Activated naive CD4-positive, alpha-beta T cell treated with anti-CD3 and anti-CD28 coated beads for 36 hours (primary cell): Measurements from ENCODE around the gene TIMM29. TPM values are rescaled to one million over a fixed set of nuclear protein-coding genes. Genes with fewer than 3 reads are reported as not detected.
A peak's percentile ranks its signal among the peaks of the same experiment; 100 is the strongest.

Experiments
- CTCF ChIA-PET: fragments of 350-600 bp; sonication (Branson Sonifier 250); formaldehyde crosslinking; loops from one replicate; lab custom pipeline; 2021; ENCODE audit warnings: antibody characterized with exemption; lab: Charles Lee
- DNase-seq: peaks from one replicate; pipeline ENCODE4 v3.0.0-alpha.2; 2020
- H3K27ac Mint-ChIP-seq: one replicate; pipeline ENCODE4 v1.8.0; 2021; ENCODE audit warnings: mild to moderate bottlenecking, mixed read lengths
- H3K27me3 Mint-ChIP-seq: one replicate; pipeline ENCODE4 v1.8.0; 2021; ENCODE audit warnings: low read depth, mixed read lengths
- H3K36me3 Mint-ChIP-seq: one replicate; pipeline ENCODE4 v1.8.0; 2021; ENCODE audit warnings: low read depth, mixed read lengths
- H3K4me1 Mint-ChIP-seq: one replicate; pipeline ENCODE4 v1.8.0; 2021; ENCODE audit warnings: low read depth, mixed read lengths
- H3K4me3 Mint-ChIP-seq: one replicate; pipeline ENCODE4 v1.8.0; 2021; ENCODE audit warnings: mild to moderate bottlenecking, moderate library complexity, mixed read lengths
- H3K9me3 Mint-ChIP-seq: one replicate; pipeline ENCODE4 v1.8.0; 2021; ENCODE audit warnings: mixed read lengths
- intact Hi-C: fragments of 100-400 bp; cut with micrococcal nuclease; formaldehyde crosslinking; loops from one replicate; pipeline ENCODE4 v1.15.1; 2023
- total RNA-seq, 2 experiments: library from RNA; stranded (reverse); gene quantifications; one replicate each; pipeline ENCODE4 v1.2.3, GENCODE V29; 2021

Gene TIMM29
- total RNA-seq, 2 experiments from 2014 or later = 11.0 to 12.7 TPM

GRCh38 chr19:10960314-10961072, 31.9 kb downstream of the TIMM29 start, which contains the start of gene SMARCA4:
TSS of gene SMARCA4 (plus strand) at chr19:10961030. CDS start at chr19:10984152, 23,122 bp downstream.
- Mint-ChIP-seq H3K4me1 (peaks cover 37% of the 10 kb centered on the region), H3K27me3 (no peaks in the 10 kb centered on the region), H3K36me3 (peaks cover 3% of the 10 kb centered on the region), H3K9me3 (no peaks in the 10 kb centered on the region), H3K4me3 (peak within 1 kb of the TSS; percentile 91), H3K27ac (peak within 1 kb of the TSS; percentile 90)
- CTCF ChIA-PET = interaction anchor here (1.2 to 1.4 kb wide), 2 partner anchors 24 to 56 kb away, joined by 3 read pairs; no protein-coding TSS in a partner anchor
- peak; percentile 97 for DNase-seq
- intact Hi-C loops = loop anchor here (1.0 to 10.0 kb wide), 4 partner anchors 18 to 626 kb away; partner anchors contain the start of genes CDKN2D, ICAM3, RAVER1 and TIMM29

- CTCF ChIA-PET = interaction anchor here (1.2 to 1.4 kb wide), 2 partner anchors 25 to 56 kb away, joined by 3 read pairs; no protein-coding TSS in a partner anchor
- intact Hi-C loops = loop anchor here (2.0 to 10.0 kb wide), 2 partner anchors 392 to 626 kb away; partner anchors contain the start of genes CDKN2D, ICAM3 and RAVER1
- peaks cover 40% of the 10 kb centered on the region for H3K4me1 Mint-ChIP-seq
These were observed 32.7 kb downstream of the TIMM29 start for GRCh38 chr19:10961073-10961860.

DNA sequence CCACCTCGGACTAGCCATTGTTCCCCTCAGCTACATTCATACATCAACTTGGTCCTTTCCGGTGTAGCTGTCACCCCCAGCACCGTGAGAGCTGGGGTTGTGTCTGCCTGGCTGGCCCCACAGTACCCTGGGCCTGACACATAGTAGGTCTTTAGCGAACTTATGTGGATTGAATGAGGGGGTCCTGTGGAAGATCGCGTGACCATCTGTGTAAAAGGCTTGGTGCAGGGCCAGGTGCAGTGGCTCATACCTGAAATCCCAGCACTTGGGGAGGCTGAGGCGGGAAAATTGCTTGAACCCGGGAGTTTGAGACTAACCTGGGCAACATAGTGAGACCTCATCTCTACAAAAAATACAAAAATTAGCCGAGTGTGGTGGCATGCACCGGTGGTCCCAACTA, 34.3 kb downstream of the TIMM29 start:
- Mint-ChIP-seq H3K27me3 (no peaks in the 10 kb centered on the region), H3K9me3 (no peaks in the 10 kb centered on the region), H3K27ac (peak overlapping the region; percentile 59), H3K4me1 (peaks cover 46% of the 10 kb centered on the region), H3K4me3 (peak overlapping the region; percentile 91), H3K36me3 (peaks cover 3% of the 10 kb centered on the region)
- no peak for DNase-seq
- intact Hi-C loops = loop anchor here (1.0 to 10.0 kb wide), 3 partner anchors 92 to 628 kb away; partner anchors contain the start of genes CARM1, ICAM3, LDLR and RAVER1
- CTCF ChIA-PET = interaction anchor here (0.6 to 1.0 kb wide), 4 partner anchors 21 to 1922 kb away, joined by 3 read pairs; no protein-coding TSS in a partner anchor

More at GRCh38 chr19:10961073-10961860, 32.7 kb downstream of the TIMM29 start:
- peak; percentile 28 for DNase-seq
- Mint-ChIP-seq H3K27ac (peak overlapping the region; percentile 90), H3K4me3 (peak overlapping the region; percentile 91), H3K27me3 (no peaks in the 10 kb centered on the region), H3K36me3 (peaks cover 3% of the 10 kb centered on the region), H3K9me3 (no peaks in the 10 kb centered on the region)

- Mint-ChIP-seq H3K4me1 (peaks cover 54% of the 10 kb centered on the region), H3K36me3 (peaks cover 3% of the 10 kb centered on the region), H3K27me3 (no peaks in the 10 kb centered on the region), H3K4me3 (peak overlapping the region; percentile 47), H3K27ac (peak overlapping the region; percentile 26), H3K9me3 (no peaks in the 10 kb centered on the region)
- CTCF ChIA-PET = interaction anchor here (0.5 to 1.0 kb wide), 4 partner anchors 22 to 1921 kb away, joined by 3 read pairs; no protein-coding TSS in a partner anchor
- DNase-seq = no peak
- intact Hi-C loops = loop anchor here (1.0 to 10.0 kb wide), 3 partner anchors 93 to 629 kb away; partner anchors contain the start of genes CARM1, ICAM3, LDLR and RAVER1
These were observed 35.3 kb downstream of the TIMM29 start for GRCh38 chr19:10963865-10964264.

DNA sequence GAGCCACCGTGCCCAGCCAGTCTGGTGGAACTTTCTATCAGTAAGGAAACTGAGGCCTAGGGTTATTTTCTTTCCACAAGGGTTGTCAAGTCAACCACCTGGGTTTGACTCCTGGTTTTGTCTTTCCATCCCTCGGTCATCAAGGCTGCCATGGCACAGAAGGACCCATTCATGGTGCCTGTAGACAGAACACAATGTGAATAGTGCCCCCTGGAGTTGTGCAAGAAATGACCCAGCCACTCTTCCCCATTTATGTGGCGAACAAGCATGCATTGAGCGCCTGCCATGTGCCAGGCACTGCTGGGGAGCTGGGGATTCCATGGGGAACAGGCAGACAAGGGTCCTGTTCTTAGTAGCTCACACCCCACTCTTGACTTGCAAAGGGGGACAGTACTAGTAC, 36.3 kb downstream of the TIMM29 start:
- Mint-ChIP-seq H3K9me3 (no peaks in the 10 kb centered on the region), H3K36me3 (peaks cover 3% of the 10 kb centered on the region), H3K27ac (no peak overlapping the region), H3K27me3 (no peaks in the 10 kb centered on the region), H3K4me3 (no peak overlapping the region), H3K4me1 (peaks cover 60% of the 10 kb centered on the region)
- CTCF ChIA-PET = interaction anchor here (1.0 kb wide), 1 partner anchor 28 kb away, joined by 7 read pairs; no protein-coding TSS in a partner anchor
- no peak for DNase-seq
- intact Hi-C loops = loop anchor here (10.0 kb wide), 1 partner anchor 630 kb away; the partner anchor contains the start of genes ICAM3 and RAVER1

DNA sequence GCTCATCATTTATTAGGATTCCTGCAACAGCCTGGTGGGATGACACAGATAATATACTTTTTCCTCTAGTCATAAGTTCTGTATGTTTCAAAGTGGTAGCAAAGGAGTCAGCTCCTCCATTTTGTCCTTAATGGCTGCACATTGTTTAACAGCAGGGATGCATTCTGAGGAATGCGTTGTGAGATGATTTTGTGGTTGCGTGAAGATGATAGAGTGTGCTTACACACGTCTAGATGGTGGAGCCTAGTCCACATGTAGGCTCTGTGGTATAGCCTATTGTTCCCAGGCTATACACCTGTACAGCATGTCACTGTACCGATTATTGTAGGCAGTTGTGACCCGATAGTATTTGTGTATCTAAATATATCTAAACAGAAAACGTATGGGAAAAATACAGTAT, 36.8 kb downstream of the TIMM29 start:
- H3K27me3 Mint-ChIP-seq = no peaks in the 10 kb centered on the region
- intact Hi-C loops = loop anchor here (10.0 kb wide), 1 partner anchor 631 kb away; the partner anchor contains the start of genes ICAM3 and RAVER1
- no peak for DNase-seq
- H3K4me3 Mint-ChIP-seq = no peak overlapping the region
- CTCF ChIA-PET = interaction anchor here (1.0 kb wide), 1 partner anchor 29 kb away, joined by 7 read pairs; no protein-coding TSS in a partner anchor
- no peak overlapping the region for H3K27ac Mint-ChIP-seq
- peaks cover 64% of the 10 kb centered on the region for H3K4me1 Mint-ChIP-seq
- peaks cover 3% of the 10 kb centered on the region for H3K36me3 Mint-ChIP-seq
- no peaks in the 10 kb centered on the region for H3K9me3 Mint-ChIP-seq

DNA sequence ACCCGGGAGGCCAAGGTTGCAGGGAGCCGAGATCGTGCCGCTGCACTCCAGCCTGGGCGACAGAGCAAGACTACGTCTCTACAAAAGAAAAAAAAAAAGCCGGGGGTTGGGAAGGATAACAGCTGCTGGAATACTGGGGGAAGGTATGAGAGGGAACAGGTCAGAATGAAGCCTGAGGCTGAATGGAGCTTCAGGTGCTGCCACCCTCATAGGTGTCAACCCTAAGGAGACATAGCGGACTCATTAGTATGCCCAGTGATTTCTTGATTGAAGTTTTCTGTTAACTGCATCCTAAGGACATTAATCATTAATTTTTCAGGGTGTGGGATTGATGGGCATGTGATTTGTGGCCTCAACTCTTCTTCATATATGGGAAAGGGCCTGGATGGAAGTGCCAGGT, 38.2 kb downstream of the TIMM29 start:
- Mint-ChIP-seq H3K4me3 (no peak overlapping the region), H3K36me3 (peaks cover 3% of the 10 kb centered on the region), H3K4me1 (peaks cover 62% of the 10 kb centered on the region), H3K27ac (no peak overlapping the region), H3K27me3 (no peaks in the 10 kb centered on the region), H3K9me3 (no peaks in the 10 kb centered on the region)
- intact Hi-C loops = loop anchor here (10.0 kb wide), 1 partner anchor 632 kb away; the partner anchor contains the start of genes ICAM3 and RAVER1
- DNase-seq = no peak
- CTCF ChIA-PET = interaction anchor here (1.3 kb wide), 1 partner anchor 20 kb away, joined by 4 read pairs; no protein-coding TSS in a partner anchor

- Mint-ChIP-seq H3K36me3 (peaks cover 3% of the 10 kb centered on the region), H3K9me3 (no peaks in the 10 kb centered on the region), H3K4me3 (no peak overlapping the region), H3K27me3 (no peaks in the 10 kb centered on the region), H3K27ac (no peak overlapping the region), H3K4me1 (peaks cover 47% of the 10 kb centered on the region)
- intact Hi-C loops = loop anchor here (10.0 kb wide), 1 partner anchor 634 kb away; the partner anchor contains the start of genes ICAM3 and RAVER1
- CTCF ChIA-PET = no interaction called here
- no peak for DNase-seq
These were observed 40.0 kb downstream of the TIMM29 start for GRCh38 chr19:10968527-10969135.

GRCh38 chr19:10971107-10971726, 42.6 kb downstream of the TIMM29 start:
- intact Hi-C loops = no loop called here
- CTCF ChIA-PET = interaction anchor here (0.6 to 1.1 kb wide), 3 partner anchors 28 to 712 kb away, joined by 3 to 4 read pairs (median 3); no protein-coding TSS in a partner anchor
- H3K4me1 Mint-ChIP-seq = peaks cover 42% of the 10 kb centered on the region

DNA sequence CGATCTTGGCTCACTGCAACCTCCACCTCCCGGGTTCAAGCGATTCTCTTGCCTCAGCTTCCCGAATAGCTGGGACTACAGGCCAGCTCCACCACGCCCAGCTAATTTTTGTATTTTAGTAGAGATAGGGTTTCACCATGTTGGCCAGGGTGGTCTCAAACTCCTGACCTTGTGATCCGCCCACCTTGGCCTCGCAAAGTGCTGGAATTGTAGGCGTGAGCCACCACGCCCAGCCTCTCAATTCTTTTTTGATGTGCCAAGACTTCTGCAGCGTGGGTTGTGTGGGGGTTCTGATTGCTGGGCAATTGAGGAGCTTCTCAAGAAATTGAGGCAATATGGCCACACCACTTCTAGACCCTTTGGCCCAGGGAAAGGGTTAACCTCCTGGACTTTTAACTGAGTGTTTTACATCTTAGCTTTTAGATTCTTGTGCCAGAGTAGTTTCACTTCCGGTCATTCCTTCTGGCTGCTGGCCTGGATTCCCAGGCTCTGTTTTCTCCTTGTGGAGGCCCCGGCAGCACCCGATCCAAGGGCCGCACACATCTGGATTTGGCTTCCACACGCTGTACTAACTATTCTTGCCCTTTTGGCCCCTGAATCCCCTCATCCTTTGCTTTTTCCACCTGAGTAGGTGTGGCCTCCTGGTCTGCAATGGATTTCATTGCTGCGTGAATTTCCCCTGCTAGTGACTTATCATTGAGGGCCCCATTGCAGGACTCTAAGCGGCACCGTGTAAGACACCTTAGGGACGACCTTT, 46.9 kb downstream of the TIMM29 start:
- no peak overlapping the region for H3K27ac Mint-ChIP-seq
- H3K9me3 Mint-ChIP-seq = no peaks in the 10 kb centered on the region
- peaks cover 3% of the 10 kb centered on the region for H3K36me3 Mint-ChIP-seq
- CTCF ChIA-PET = interaction anchor here (0.7 kb wide), 1 partner anchor 50 kb away, joined by 3 read pairs; no protein-coding TSS in a partner anchor
- no peaks in the 10 kb centered on the region for H3K27me3 Mint-ChIP-seq
- intact Hi-C loops = loop anchor here (5.0 kb wide), 1 partner anchor 33 kb away; no protein-coding TSS in a partner anchor
- no peak overlapping the region for H3K4me3 Mint-ChIP-seq
- H3K4me1 Mint-ChIP-seq = peaks cover 36% of the 10 kb centered on the region
- no peak for DNase-seq

More at GRCh38 chr19:10971107-10971726, 42.6 kb downstream of the TIMM29 start:
- Mint-ChIP-seq H3K27me3 (no peaks in the 10 kb centered on the region), H3K27ac (no peak overlapping the region), H3K4me3 (no peak overlapping the region), H3K9me3 (no peaks in the 10 kb centered on the region), H3K36me3 (no peaks in the 10 kb centered on the region)
- no peak for DNase-seq
